Thoracic aorta (tissue), 2 donors: Measurements from ENCODE around the gene ATP5F1C. TPM values are rescaled to one million over a fixed set of nuclear protein-coding genes. Genes with fewer than 3 reads are reported as not detected.

ENCODE experiments used
- ATAC-seq: fragments of 150-250 bp; one replicate; pipeline ENCODE4 v1.8.0; 2017; ENCODE audit warnings: low read depth; ENCODE audit not compliant: insufficient number of reproducible peaks, low FRiP score
- DNase-seq: peaks from one replicate; pipeline ENCODE4 v3.0.0-alpha.2; 2020; ENCODE audit warnings: low spot score
- H3K27ac ChIP-seq, 2 donors: fragments of 200-600 bp; sonication (generic); 1 replicate in 1 of 2; 2 replicates in 1 of 2; pipeline ENCODE4 v1.5.1; 2016; ENCODE audit warnings: mild to moderate bottlenecking in 2 of 2, moderate library complexity in 2 of 2
- H3K27me3 ChIP-seq: fragments of 200-600 bp; sonication (generic); replicated peaks from 2 replicates; pipeline ENCODE4 v1.6.0; 2016; ENCODE audit warnings: mild to moderate bottlenecking; ENCODE audit not compliant: insufficient read depth
- H3K36me3 ChIP-seq: fragments of 200-600 bp; sonication (generic); one replicate; pipeline ENCODE4 v1.5.1; 2016
- H3K4me1 ChIP-seq, 2 donors: fragments of 200-600 bp; sonication (generic); 1 replicate in 1 of 2; 2 replicates in 1 of 2; pipeline versions ENCODE4 v1.5.1 to v1.6.0; 2016; ENCODE audit warnings: low read depth in 2 of 2, mild to moderate bottlenecking in 1 of 2; ENCODE audit not compliant: control insufficient read depth in 1 of 2
- H3K4me3 ChIP-seq: fragments of 200-600 bp; sonication (generic); 2 replicates; pipeline ENCODE4 v1.5.1; 2016; ENCODE audit warnings: mild to moderate bottlenecking
- H3K9me3 ChIP-seq: fragments of 200-600 bp; sonication (generic); 2 replicates; pipeline ENCODE4 v1.5.1; 2016
- total RNA-seq, 2 donors: library from RNA; depleted of rRNA; stranded (reverse); fragments of >200 nt; gene quantifications; one replicate each; pipeline versions ENCODE4 v1.1.0 to v1.2.3, GENCODE V29; 2016
- TF ChIP-seq, protein P1 (sequence below): fragments of 200-600 bp; sonication (generic); IDR thresholded peaks from one replicate; pipeline ENCODE4 v1.5.1; 2019; ENCODE audit warnings: antibody characterized with exemption

Gene ATP5F1C
- total RNA-seq, 2 donors from 2014 or later: 128 to 168 TPM

DNA sequence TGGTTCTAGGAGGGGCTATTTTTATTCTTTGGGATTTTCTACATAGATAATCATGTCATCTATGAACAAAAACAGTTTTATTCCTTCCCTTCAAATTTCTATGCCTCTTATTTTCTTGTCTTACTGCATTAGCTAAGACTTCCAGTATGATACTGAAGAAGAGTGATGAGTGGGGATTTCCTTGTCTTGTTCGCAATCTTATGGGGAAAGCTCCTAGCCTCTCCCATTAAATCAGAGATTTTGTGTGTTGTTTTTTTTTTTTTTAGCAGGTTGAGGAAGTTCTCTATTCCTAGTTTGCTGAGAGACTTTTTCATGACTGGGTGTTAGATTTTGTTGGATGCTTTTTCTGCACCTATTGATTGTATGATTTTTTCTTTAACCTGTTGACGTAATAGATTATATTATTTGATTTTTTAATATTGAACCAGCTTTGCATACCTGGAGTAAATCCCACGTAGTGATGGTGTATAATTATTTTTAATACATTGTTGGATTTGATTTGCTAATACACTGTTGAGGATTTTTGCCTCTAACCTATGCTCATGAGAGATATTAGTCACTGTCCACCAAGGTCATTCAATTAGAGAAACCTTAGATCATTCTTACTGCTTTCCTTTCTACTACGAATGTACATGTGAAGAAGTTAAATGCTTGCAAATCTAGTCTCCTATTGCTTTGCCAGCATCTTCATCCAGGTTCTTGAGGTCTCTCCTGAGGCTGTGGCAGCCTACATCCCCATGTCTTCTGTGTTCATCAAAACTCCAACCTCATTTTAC is 6.5 kb downstream of the ATP5F1C start:
- TF ChIP-seq, protein P1, sequence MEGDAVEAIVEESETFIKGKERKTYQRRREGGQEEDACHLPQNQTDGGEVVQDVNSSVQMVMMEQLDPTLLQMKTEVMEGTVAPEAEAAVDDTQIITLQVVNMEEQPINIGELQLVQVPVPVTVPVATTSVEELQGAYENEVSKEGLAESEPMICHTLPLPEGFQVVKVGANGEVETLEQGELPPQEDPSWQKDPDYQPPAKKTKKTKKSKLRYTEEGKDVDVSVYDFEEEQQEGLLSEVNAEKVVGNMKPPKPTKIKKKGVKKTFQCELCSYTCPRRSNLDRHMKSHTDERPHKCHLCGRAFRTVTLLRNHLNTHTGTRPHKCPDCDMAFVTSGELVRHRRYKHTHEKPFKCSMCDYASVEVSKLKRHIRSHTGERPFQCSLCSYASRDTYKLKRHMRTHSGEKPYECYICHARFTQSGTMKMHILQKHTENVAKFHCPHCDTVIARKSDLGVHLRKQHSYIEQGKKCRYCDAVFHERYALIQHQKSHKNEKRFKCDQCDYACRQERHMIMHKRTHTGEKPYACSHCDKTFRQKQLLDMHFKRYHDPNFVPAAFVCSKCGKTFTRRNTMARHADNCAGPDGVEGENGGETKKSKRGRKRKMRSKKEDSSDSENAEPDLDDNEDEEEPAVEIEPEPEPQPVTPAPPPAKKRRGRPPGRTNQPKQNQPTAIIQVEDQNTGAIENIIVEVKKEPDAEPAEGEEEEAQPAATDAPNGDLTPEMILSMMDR: no peak
- H3K36me3 ChIP-seq: peaks cover 11% of the 10 kb centered on the region
- no peak overlapping the region for H3K27ac ChIP-seq
- no peaks in the 10 kb centered on the region for H3K9me3 ChIP-seq
- H3K27me3 ChIP-seq: no peaks in the 10 kb centered on the region
- H3K4me1 ChIP-seq: peaks cover 21 to 25% of the 10 kb centered on the region in 2 donors
- DNase-seq (no peak), ATAC-seq (no peak)
- no peak overlapping the region for H3K4me3 ChIP-seq

GRCh38 chr10:7795605-7796004 is 7.6 kb downstream of the ATP5F1C start:
- ATAC-seq (no peak), DNase-seq (no peak)
- no peaks in the 10 kb centered on the region for H3K27me3 ChIP-seq
- no peaks in the 10 kb centered on the region for H3K9me3 ChIP-seq
- H3K36me3 ChIP-seq: peaks cover 19% of the 10 kb centered on the region
- no peak overlapping the region for H3K4me3 ChIP-seq
- H3K27ac ChIP-seq: no peak overlapping the region
- TF ChIP-seq, protein P1: no peak
- H3K4me1 ChIP-seq: peaks cover 13 to 15% of the 10 kb centered on the region in 2 donors

- DNase-seq: no peak
- H3K36me3 ChIP-seq: peaks cover 23% of the 10 kb centered on the region
- ATAC-seq: no peak
These were observed 9.6 kb downstream of the ATP5F1C start for GRCh38 chr10:7797582-7797981.

GRCh38 chr10:7802606-7803005 is 14.6 kb downstream of the ATP5F1C start:
- H3K36me3 ChIP-seq: peaks cover 38% of the 10 kb centered on the region
- H3K27ac ChIP-seq: no peak overlapping the region
- no peak overlapping the region for H3K4me3 ChIP-seq
- ATAC-seq: no peak
- TF ChIP-seq, protein P1: no peak
- no peak for DNase-seq
- no peaks in the 10 kb centered on the region for H3K27me3 ChIP-seq
- no peaks in the 10 kb centered on the region for H3K9me3 ChIP-seq
- peaks cover 0 to 4% of the 10 kb centered on the region in 2 donors for H3K4me1 ChIP-seq

More at GRCh38 chr10:7797582-7797981, 9.6 kb downstream of the ATP5F1C start:
- no peak overlapping the region for H3K27ac ChIP-seq
- TF ChIP-seq, protein P1: no peak
- H3K27me3 ChIP-seq: no peaks in the 10 kb centered on the region
- peaks cover 13% of the 10 kb centered on the region in 2 donors for H3K4me1 ChIP-seq
- no peak overlapping the region for H3K4me3 ChIP-seq
- H3K9me3 ChIP-seq: no peaks in the 10 kb centered on the region

- Histone ChIP-seq H3K4me1 (no peaks in the 10 kb centered on the region), H3K4me3 (no peak overlapping the region), H3K27me3 (no peaks in the 10 kb centered on the region), H3K27ac (no peak overlapping the region), H3K36me3 (peaks cover 37% of the 10 kb centered on the region), H3K9me3 (no peaks in the 10 kb centered on the region)
- DNase-seq (no peak), ATAC-seq (no peak)
- TF ChIP-seq, protein P1: no peak
These were observed 16.2 kb downstream of the ATP5F1C start for GRCh38 chr10:7804216-7804615.
